OCI-M1 (cell line): ENCODE results near the gene SLC25A22.

Source experiments
- DNase-seq: peaks from one replicate; lab custom pipeline; 2025; lab: John Stamatoyannopoulos, UW

Gene SLC25A22

GRCh38 chr11:746289-747157 lies 51.6 kb downstream of the SLC25A22 start:
- no peak for DNase-seq

DNA sequence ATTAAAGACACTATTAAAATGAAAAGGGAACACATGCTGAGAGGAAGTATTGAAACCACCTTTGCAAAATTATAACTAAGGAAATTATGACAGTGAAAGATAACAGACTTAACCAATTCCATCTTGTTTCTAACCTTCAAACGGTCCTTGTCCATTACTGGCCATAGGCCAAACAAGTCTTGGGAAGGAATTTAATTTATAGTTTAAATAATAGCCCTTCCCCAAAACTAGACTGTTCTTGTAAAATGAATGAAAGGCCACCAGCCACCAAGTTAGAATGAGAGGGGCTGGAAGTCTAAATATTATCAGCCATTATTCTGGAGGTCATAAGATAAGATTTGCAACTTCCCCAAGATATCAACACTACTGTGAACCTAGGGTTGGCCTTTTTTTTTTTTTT lies 52.7 kb downstream of the SLC25A22 start:
- peak; percentile 21 for DNase-seq

GRCh38 chr11:742571-743201 lies 55.4 kb downstream of the SLC25A22 start:
- no peak for DNase-seq

DNA sequence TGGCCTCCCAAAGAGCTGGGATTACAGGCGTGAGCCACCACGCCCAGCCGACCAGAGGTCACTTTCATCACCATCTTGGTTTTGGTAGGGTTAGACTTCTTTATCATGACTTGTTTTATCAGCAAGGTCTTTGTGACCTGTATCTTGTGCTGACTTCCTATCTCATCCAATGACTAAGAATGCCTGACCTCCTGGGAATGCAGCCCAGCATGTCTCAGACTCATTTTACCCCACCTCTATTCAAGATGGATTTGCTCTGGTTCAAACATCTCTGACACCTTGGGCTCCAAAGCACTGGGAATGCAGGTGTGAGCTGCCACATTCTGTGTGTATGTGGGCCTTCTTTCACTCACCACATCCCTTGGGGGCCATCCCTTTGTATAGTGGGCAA lies 55.9 kb downstream of the SLC25A22 start:
- no peak for DNase-seq
